ENCODE results near the gene ALX4.

The ALX4 gene

DNA sequence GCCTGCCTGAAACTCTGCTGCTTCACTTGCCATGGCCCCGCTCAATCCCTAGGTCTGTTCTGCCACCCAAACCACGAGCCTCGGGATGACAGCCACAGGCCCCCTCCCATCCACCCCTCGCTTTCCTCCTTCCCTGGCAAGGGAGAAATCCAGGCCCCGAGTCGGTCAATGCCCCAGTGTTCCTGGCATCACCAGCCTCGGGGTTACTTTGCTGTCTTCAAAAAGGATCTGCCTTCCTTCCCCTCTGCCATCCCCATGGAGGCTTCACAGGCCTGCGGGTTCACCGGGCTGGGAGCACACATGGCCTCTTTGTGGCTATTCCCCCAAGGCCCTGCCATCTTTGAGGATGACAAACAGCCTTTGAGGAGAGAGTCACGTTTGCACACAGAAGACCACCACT lies 38.8 kb upstream of the ALX4 start:
- no peaks in the 10 kb centered on the region for H4K20me1 ChIP-seq (ENCODE audit: insufficient read depth, low read length)
- no peaks in the 10 kb centered on the region for H3K9me3 ChIP-seq (ENCODE audit: insufficient read depth, low read length)
- H3K9ac ChIP-seq (ENCODE audit: low read length) = no peak overlapping the region
- H3K27me3 ChIP-seq (ENCODE audit: low read depth, low read length) = peaks cover 21% of the 10 kb centered on the region; the same call in 1 of the 2 replicates
- H2AFZ ChIP-seq (ENCODE audit: low read depth, low read length) = no peak overlapping the region
- no peaks in the 10 kb centered on the region for H3K79me2 ChIP-seq (ENCODE audit: low read length)
- no peak overlapping the region for H3K27ac ChIP-seq (ENCODE audit: low read length)
- TF ChIP-seq EZH2phosphoT487 (IDR thresholded peaks at IDR 0.05; ENCODE audit: low read depth) (no peak), CTCF (IDR thresholded peaks at IDR 0.05; ENCODE audit: low read depth, low read length) (no peak)
- no peak overlapping the region for H3K4me3 ChIP-seq (ENCODE audit: low read length)
- H3K4me1 ChIP-seq (ENCODE audit: low read length) = peaks cover 22% of the 10 kb centered on the region
- no peak overlapping the region for H3K4me2 ChIP-seq (ENCODE audit: low read length)
- H3K36me3 ChIP-seq (replicated peaks; ENCODE audit: low read depth, low read length) = no peaks in the 10 kb centered on the region

- Histone ChIP-seq H4K20me1 (ENCODE audit: insufficient read depth, low read length) (no peaks in the 10 kb centered on the region), H3K4me1 (ENCODE audit: low read length) (peaks cover 22% of the 10 kb centered on the region), H3K4me2 (ENCODE audit: low read length) (no peak overlapping the region), H3K36me3 (replicated peaks; ENCODE audit: low read depth, low read length) (no peaks in the 10 kb centered on the region), H3K27ac (ENCODE audit: low read length) (no peak overlapping the region), H3K9me3 (ENCODE audit: insufficient read depth, low read length) (no peaks in the 10 kb centered on the region), H3K27me3 (ENCODE audit: low read depth, low read length) (peaks cover 21% of the 10 kb centered on the region; the same call in 1 of the 2 replicates), H3K4me3 (ENCODE audit: low read length) (no peak overlapping the region), H2AFZ (ENCODE audit: low read depth, low read length) (no peak overlapping the region), H3K79me2 (ENCODE audit: low read length) (no peaks in the 10 kb centered on the region), H3K9ac (ENCODE audit: low read length) (no peak overlapping the region)
- TF ChIP-seq CTCF (IDR thresholded peaks at IDR 0.05; ENCODE audit: low read depth, low read length) (no peak), EZH2phosphoT487 (IDR thresholded peaks at IDR 0.05; ENCODE audit: low read depth) (no peak)
These were observed 38.2 kb upstream of the ALX4 start for GRCh38 chr11:44348114-44348513.

GRCh38 chr11:44347538-44347937 lies 37.6 kb upstream of the ALX4 start:
- Histone ChIP-seq H3K4me2 (ENCODE audit: low read length) (no peak overlapping the region), H3K9ac (ENCODE audit: low read length) (no peak overlapping the region), H3K36me3 (replicated peaks; ENCODE audit: low read depth, low read length) (no peaks in the 10 kb centered on the region), H3K9me3 (ENCODE audit: insufficient read depth, low read length) (no peaks in the 10 kb centered on the region), H3K27me3 (ENCODE audit: low read depth, low read length) (peaks cover 21% of the 10 kb centered on the region; the same call in 1 of the 2 replicates), H3K4me3 (ENCODE audit: low read length) (no peak overlapping the region), H4K20me1 (ENCODE audit: insufficient read depth, low read length) (no peaks in the 10 kb centered on the region), H3K27ac (ENCODE audit: low read length) (no peak overlapping the region), H2AFZ (ENCODE audit: low read depth, low read length) (no peak overlapping the region), H3K79me2 (ENCODE audit: low read length) (no peaks in the 10 kb centered on the region), H3K4me1 (ENCODE audit: low read length) (peaks cover 22% of the 10 kb centered on the region)
- TF ChIP-seq CTCF (IDR thresholded peaks at IDR 0.05; ENCODE audit: low read depth, low read length) = no peak
- TF ChIP-seq EZH2phosphoT487 (IDR thresholded peaks at IDR 0.05; ENCODE audit: low read depth) = no peak

- Histone ChIP-seq H3K4me3 (ENCODE audit: low read length) (no peak overlapping the region), H3K36me3 (replicated peaks; ENCODE audit: low read depth, low read length) (no peaks in the 10 kb centered on the region), H4K20me1 (ENCODE audit: insufficient read depth, low read length) (no peaks in the 10 kb centered on the region), H3K9ac (ENCODE audit: low read length) (no peak overlapping the region), H3K9me3 (ENCODE audit: insufficient read depth, low read length) (no peaks in the 10 kb centered on the region), H3K79me2 (ENCODE audit: low read length) (no peaks in the 10 kb centered on the region), H2AFZ (ENCODE audit: low read depth, low read length) (no peak overlapping the region), H3K27me3 (ENCODE audit: low read depth, low read length) (peaks cover 21% of the 10 kb centered on the region; the same call in 1 of the 2 replicates), H3K4me2 (ENCODE audit: low read length) (no peak overlapping the region), H3K27ac (ENCODE audit: low read length) (no peak overlapping the region), H3K4me1 (ENCODE audit: low read length) (peaks cover 18% of the 10 kb centered on the region)
- TF ChIP-seq CTCF (IDR thresholded peaks at IDR 0.05; ENCODE audit: low read depth, low read length) (no peak), EZH2phosphoT487 (IDR thresholded peaks at IDR 0.05; ENCODE audit: low read depth) (no peak)
These were observed 37.0 kb upstream of the ALX4 start for GRCh38 chr11:44346983-44347382.
